Ascending aorta (tissue), 2 donors: ENCODE results near the gene ZNF655. TPM values are rescaled to one million over a fixed set of nuclear protein-coding genes. Genes with fewer than 3 reads are reported as not detected.

Source experiments
- DNase-seq, 2 donors: peaks; one replicate each; pipeline ENCODE4 v3.0.0-alpha.2; 2019; ENCODE audit warnings: low spot score in 2 of 2
- H3K27ac ChIP-seq, 2 donors: fragments of 200-600 bp; sonication (generic); one replicate each; pipeline ENCODE4 v1.5.1; 2016 to 2017; ENCODE audit warnings: mild to moderate bottlenecking in 1 of 2
- H3K27me3 ChIP-seq: fragments of 200-600 bp; sonication (generic); one replicate; pipeline ENCODE4 v1.5.1; 2017
- H3K36me3 ChIP-seq, 2 donors: fragments of 200-600 bp; sonication (generic); one replicate each; pipeline ENCODE4 v1.5.1; 2016
- H3K4me1 ChIP-seq, 2 donors: fragments of 200-600 bp; sonication (generic); one replicate each; pipeline ENCODE4 v1.5.1; 2016 to 2017; ENCODE audit warnings: mild to moderate bottlenecking in 1 of 2
- H3K4me3 ChIP-seq, 2 donors: fragments of 200-600 bp; sonication (generic); one replicate each; pipeline ENCODE4 v1.5.1; 2016 to 2017; ENCODE audit warnings: mild to moderate bottlenecking in 1 of 2
- H3K9me3 ChIP-seq, 2 donors: fragments of 200-600 bp; sonication (generic); one replicate each; pipeline ENCODE4 v1.5.1; 2016
- intact Hi-C: fragments of 100-400 bp; cut with DNase I; formaldehyde crosslinking; loops from one replicate; pipeline ENCODE4 v1.15.1; 2023
- total RNA-seq: library from RNA; depleted of rRNA; stranded (reverse); fragments of >200 nt; gene quantifications from one replicate; pipeline ENCODE4 v1.1.0, GENCODE V29; 2016
- TF ChIP-seq, protein P1 (sequence below), 3 experiments: fragments of 200-600 bp in 2 of 3; fragments of 450-650 bp in 1 of 3; sonication (generic) in 2 of 3; IDR thresholded peaks; one replicate each; pipeline ENCODE4 v1.5.1; 2016 to 2019; ENCODE audit warnings: antibody characterized with exemption in 3 of 3, mild to moderate bottlenecking in 1 of 3, moderate library complexity in 1 of 3

ZNF655 gene
- total RNA-seq, 1 donor from 2014 or later = 37.9 TPM

DNA sequence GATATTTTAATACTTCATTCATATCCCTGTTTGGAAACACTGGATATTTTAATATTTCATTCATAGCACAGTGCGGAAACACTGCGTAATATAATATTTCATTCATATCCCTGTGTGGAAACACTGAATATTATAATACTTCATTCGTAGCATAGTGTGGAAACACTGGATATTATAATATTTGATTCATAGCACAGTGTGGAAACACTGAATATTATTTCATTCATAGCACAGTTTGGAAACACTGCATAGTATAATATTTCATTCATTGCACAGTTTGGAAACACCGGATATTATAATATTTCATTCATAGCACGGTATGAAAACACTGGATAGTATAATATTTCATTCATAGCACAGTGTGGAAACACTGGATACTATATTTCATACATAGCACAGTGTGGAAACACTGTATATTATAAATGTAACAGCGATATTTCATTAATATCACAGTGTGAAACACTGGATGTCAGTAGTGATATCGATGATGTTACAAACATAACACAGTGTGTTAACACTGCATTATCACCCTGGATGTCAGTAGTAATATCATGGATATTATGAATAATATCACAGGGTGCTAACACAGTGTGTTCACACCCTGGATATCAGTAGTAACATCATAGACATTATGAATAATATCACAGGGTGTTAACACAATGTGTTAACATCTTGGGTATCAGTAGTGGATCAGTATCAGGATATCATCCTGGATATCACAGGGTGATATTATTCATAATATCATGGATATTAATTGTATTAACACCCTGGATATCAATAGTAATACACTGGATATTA, 36.7 kb downstream of the ZNF655 start:
- no peak for DNase-seq
- H3K27ac ChIP-seq = no peak overlapping the region
- H3K4me1 ChIP-seq = no peaks in the 10 kb centered on the region
- no peak overlapping the region for H3K4me3 ChIP-seq
- no peaks in the 10 kb centered on the region for H3K36me3 ChIP-seq
- intact Hi-C loops = no loop called here
- TF ChIP-seq, protein P1, sequence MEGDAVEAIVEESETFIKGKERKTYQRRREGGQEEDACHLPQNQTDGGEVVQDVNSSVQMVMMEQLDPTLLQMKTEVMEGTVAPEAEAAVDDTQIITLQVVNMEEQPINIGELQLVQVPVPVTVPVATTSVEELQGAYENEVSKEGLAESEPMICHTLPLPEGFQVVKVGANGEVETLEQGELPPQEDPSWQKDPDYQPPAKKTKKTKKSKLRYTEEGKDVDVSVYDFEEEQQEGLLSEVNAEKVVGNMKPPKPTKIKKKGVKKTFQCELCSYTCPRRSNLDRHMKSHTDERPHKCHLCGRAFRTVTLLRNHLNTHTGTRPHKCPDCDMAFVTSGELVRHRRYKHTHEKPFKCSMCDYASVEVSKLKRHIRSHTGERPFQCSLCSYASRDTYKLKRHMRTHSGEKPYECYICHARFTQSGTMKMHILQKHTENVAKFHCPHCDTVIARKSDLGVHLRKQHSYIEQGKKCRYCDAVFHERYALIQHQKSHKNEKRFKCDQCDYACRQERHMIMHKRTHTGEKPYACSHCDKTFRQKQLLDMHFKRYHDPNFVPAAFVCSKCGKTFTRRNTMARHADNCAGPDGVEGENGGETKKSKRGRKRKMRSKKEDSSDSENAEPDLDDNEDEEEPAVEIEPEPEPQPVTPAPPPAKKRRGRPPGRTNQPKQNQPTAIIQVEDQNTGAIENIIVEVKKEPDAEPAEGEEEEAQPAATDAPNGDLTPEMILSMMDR (IDR thresholded peaks at IDR 0.05) = no peak
- H3K9me3 ChIP-seq = no peaks in the 10 kb centered on the region
- H3K27me3 ChIP-seq = no peaks in the 10 kb centered on the region

DNA sequence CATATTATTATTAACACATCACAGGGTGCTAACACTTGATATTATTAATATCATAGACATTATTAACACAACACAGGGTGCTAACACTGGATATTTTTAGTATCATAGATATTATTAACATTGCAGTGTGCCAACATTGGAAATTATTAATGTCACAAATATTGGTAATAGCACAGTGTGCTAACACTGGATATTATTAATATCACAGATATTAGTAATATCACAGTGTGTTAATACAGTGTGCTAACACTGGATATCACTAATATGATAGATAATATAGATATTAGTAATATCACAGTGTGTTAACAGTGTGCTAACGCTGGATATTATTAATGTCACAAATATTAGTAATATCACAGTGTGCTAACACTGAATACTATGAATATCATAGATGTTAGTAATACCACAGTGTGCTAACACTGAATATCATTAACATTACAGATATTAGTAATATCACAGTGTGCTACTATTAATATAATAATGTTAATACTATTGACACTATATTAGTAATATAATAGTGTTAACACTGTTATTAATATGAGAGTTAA, 38.0 kb downstream of the ZNF655 start:
- TF ChIP-seq, protein P1 (IDR thresholded peaks at IDR 0.05) = no peak
- intact Hi-C loops = no loop called here
- Histone ChIP-seq H3K27ac (no peak overlapping the region), H3K9me3 (no peaks in the 10 kb centered on the region), H3K4me1 (no peaks in the 10 kb centered on the region), H3K36me3 (no peaks in the 10 kb centered on the region), H3K27me3 (no peaks in the 10 kb centered on the region), H3K4me3 (no peak overlapping the region)
- no peak for DNase-seq

DNA sequence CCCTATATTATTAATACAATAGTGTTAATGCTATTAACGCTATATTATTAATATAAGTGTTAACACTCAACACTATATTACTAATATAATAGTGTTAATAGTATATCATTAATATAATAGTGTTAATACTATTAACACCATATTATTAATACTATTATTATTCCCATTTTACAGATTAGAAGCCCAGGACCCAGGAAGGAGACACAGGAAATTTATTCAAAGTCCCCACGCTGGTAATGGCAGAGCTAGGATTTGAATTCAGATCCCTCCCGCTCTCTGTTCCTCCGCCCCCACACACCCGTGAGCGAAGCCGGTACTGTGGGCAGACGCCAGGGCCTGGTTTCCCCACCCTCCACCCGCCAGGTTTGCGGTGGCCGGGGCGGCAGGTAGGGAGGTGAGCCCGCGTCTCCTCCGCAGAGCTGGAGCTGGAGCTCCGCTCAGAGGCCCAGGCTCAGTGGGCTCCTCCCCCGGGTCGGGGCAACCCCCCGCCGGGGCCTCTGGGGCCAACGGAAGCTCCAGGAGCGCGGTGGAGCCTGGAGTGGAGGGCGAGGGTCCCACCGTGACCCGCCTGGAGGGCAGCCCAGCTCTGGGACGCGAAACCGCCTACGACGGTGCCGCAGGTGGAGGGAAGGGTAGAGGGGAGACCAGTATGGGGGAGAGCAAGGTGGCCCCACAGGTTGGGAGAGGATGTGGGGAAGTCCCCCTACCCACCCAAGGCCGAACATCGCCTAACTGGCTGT, 39.5 kb downstream of the ZNF655 start, which contains the start of gene TMEM225B:
Gene TMEM225B (plus strand): TSS at position 506 of the 740 bp plus-strand sequence. CDS start 6,122 bp downstream, outside the sequence.
- H3K27me3 ChIP-seq = no peaks in the 10 kb centered on the region
- H3K9me3 ChIP-seq = no peaks in the 10 kb centered on the region
- DNase-seq = no peak
- no peak within 1 kb of the TSS for H3K27ac ChIP-seq
- no peaks in the 10 kb centered on the region for H3K36me3 ChIP-seq
- TF ChIP-seq, protein P1 (IDR thresholded peaks at IDR 0.05) = no peak
- H3K4me1 ChIP-seq = no peaks in the 10 kb centered on the region
- no peak within 1 kb of the TSS for H3K4me3 ChIP-seq
- intact Hi-C loops = no loop called here

DNA sequence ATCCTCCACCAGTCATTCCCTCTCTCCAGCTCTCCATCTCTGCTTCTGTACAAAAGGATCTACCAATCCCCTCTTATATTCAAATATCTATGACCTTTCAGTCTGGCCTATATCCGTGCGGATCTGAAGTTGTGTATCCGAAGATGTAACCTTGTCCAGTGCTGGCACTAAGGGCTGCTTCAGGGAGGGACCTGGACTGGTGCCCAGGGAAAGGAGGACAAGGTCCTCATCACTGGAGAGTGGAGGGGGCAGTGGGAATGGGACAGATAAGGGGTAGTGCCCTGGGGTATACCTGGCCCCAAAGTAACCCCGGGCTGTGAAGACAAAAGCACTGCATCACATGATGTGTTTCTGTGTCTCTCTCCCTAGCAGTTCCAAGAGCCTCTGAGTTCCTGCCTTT, 41.4 kb downstream of the ZNF655 start:
- no peaks in the 10 kb centered on the region for H3K4me1 ChIP-seq
- no peaks in the 10 kb centered on the region for H3K36me3 ChIP-seq
- no peaks in the 10 kb centered on the region for H3K9me3 ChIP-seq
- H3K27me3 ChIP-seq = no peaks in the 10 kb centered on the region
- TF ChIP-seq, protein P1 (IDR thresholded peaks at IDR 0.05) = no peak
- intact Hi-C loops = no loop called here
- no peak overlapping the region for H3K27ac ChIP-seq
- H3K4me3 ChIP-seq = no peak overlapping the region
- no peak for DNase-seq

DNA sequence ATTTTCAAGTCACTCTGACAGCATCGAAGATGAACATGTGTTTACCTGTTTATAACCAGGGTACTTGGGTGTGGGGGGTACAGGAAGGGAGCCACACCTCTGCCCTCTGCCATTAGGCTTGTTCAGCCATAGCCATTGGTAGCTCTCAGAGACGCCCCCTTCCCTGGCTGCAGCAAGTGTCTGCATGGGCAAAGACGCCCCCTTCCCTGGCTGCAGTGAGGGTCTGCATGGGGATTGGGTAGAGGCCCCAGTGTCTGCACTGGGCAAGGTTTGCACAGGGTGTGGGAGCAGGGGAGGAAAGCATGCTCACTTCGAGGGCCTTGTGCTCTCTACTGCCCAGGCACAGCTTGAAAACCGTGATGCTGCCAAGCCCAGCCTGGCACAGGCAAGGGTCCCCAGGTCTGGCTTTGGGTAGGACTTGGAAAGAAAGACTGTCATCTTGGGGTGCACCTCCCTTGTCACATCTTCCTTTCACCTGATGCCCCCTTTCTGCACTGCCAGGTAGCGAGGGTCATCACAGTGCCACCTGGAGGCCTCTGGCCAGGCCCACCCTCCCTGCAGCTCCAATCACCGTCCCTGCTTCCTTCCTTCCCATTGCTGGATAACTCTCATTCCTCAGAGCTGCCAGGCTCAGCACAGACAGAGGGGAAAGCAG, 43.3 kb downstream of the ZNF655 start:
- H3K27ac ChIP-seq = no peak overlapping the region
- no peaks in the 10 kb centered on the region for H3K36me3 ChIP-seq
- no peaks in the 10 kb centered on the region for H3K27me3 ChIP-seq
- intact Hi-C loops = no loop called here
- TF ChIP-seq, protein P1 (IDR thresholded peaks at IDR 0.05) = no peak
- H3K4me1 ChIP-seq = no peaks in the 10 kb centered on the region
- no peak for DNase-seq
- H3K4me3 ChIP-seq = no peak overlapping the region
- H3K9me3 ChIP-seq = no peaks in the 10 kb centered on the region
